Measurements from ENCODE around the gene ZDHHC22.

ZDHHC22 gene

DNA sequence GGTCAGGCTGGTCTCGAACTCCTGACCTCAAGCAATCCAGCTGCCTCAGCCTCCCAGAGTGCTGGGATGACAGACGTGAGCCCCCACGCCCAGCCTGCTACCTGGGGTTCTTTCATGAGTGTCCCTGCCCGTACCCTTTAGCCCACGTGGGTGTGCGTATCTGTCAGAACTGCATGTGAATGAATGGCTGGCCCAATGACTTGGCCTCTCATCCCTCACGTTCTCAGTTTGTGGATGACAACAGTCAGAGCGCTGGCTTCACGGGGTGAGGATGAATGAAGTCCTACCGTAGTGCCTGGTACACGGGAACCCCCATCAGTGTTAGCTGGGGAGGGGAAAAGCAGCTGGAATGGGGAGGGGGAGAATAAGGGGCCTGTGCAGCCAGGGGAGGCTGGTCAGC lies 16.1 kb upstream of the ZDHHC22 start:
- no peaks in the 10 kb centered on the region for H3K36me3 ChIP-seq (ENCODE audit: insufficient read depth, low read length)
- no peaks in the 10 kb centered on the region for H3K79me2 ChIP-seq (ENCODE audit: control insufficient read depth, insufficient read depth, low read length, unreplicated experiment)
- H2AFZ ChIP-seq (ENCODE audit: low read length, unreplicated experiment) = no peak overlapping the region
- H3K27ac ChIP-seq (ENCODE audit: low read depth, low read length) = no peak overlapping the region
- H3K4me1 ChIP-seq (ENCODE audit: control insufficient read depth, insufficient read depth, low read length, unreplicated experiment) = peaks cover 6% of the 10 kb centered on the region
- no peak overlapping the region for H3K4me3 ChIP-seq (ENCODE audit: low read depth, low read length)
- peaks cover 38% of the 10 kb centered on the region for H3K27me3 ChIP-seq (ENCODE audit: insufficient read depth, low read length)

DNA sequence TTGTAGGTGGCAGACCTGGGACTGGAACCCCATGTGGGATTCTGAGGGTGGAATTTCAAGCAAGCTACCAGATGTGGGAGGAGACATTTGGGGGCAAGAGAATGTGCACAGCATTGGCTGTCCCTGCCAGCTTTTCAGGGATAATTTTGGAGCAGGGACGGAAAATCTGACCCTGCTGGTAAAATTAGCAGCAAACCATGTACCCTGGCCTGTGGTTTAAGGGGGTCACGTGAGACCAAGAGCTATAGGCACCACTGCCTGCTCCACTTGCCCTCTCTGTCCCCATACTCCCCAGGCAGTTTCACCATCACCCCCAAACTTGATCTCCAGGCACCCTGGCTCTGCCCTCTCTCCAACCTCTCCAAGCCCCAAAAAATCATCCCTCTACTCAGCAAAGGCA lies 13.5 kb upstream of the ZDHHC22 start:
- H3K36me3 ChIP-seq (ENCODE audit: insufficient read depth, low read length) = no peaks in the 10 kb centered on the region
- H2AFZ ChIP-seq (ENCODE audit: low read length, unreplicated experiment) = no peak overlapping the region
- peaks cover 30% of the 10 kb centered on the region for H3K27me3 ChIP-seq (ENCODE audit: insufficient read depth, low read length)
- peaks cover 6% of the 10 kb centered on the region for H3K4me1 ChIP-seq (ENCODE audit: control insufficient read depth, insufficient read depth, low read length, unreplicated experiment)
- H3K79me2 ChIP-seq (ENCODE audit: control insufficient read depth, insufficient read depth, low read length, unreplicated experiment) = no peaks in the 10 kb centered on the region
- no peak overlapping the region for H3K27ac ChIP-seq (ENCODE audit: low read depth, low read length)
- no peak overlapping the region for H3K4me3 ChIP-seq (ENCODE audit: low read depth, low read length)

DNA sequence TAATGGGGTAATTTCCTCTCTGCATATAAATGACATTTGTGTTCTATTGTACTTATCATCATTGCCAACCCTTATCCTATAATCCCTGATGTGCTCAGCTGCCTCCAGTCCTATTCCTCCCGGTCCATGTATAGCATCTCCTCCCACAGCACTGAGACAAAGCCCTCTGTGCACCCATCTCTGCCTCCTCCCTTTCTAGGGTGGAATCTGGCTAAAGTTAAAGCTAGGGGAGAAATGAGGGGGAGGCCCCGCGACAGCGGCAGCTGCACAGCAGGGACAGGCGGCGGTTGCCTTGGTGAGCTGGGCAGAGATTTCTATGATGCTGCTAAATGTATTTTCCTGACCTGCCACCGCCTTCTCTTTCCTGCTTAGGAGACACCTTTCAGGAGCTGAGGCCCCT lies 12.8 kb upstream of the ZDHHC22 start:
- H3K36me3 ChIP-seq (ENCODE audit: insufficient read depth, low read length) = no peaks in the 10 kb centered on the region
- H3K27ac ChIP-seq (ENCODE audit: low read depth, low read length) = no peak overlapping the region
- peaks cover 6% of the 10 kb centered on the region for H3K4me1 ChIP-seq (ENCODE audit: control insufficient read depth, insufficient read depth, low read length, unreplicated experiment)
- H3K79me2 ChIP-seq (ENCODE audit: control insufficient read depth, insufficient read depth, low read length, unreplicated experiment) = no peaks in the 10 kb centered on the region
- peaks cover 33% of the 10 kb centered on the region for H3K27me3 ChIP-seq (ENCODE audit: insufficient read depth, low read length)
- H3K4me3 ChIP-seq (ENCODE audit: low read depth, low read length) = no peak overlapping the region
- no peak overlapping the region for H2AFZ ChIP-seq (ENCODE audit: low read length, unreplicated experiment)

DNA sequence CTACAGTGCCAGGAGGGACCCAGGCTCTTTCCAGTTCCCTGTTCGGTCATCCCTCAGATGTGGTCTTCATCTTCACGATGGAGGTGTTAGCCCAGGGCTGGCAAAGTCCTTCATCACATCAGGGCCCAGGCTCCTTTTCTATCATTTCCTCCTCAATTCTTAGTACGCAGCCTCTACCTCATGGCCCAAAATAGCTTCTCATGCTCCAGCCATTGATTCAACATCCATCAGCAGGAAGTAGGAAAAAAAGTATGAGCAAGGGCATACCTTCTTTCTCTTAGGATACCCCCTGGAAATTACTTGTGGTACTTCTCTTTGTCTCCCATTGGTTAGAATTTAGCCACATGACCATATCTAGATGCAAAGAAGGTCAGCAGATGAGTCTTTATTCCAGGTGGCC lies 12.2 kb upstream of the ZDHHC22 start:
- no peak overlapping the region for H2AFZ ChIP-seq (ENCODE audit: low read length, unreplicated experiment)
- no peak overlapping the region for H3K27ac ChIP-seq (ENCODE audit: low read depth, low read length)
- no peaks in the 10 kb centered on the region for H3K36me3 ChIP-seq (ENCODE audit: insufficient read depth, low read length)
- no peak overlapping the region for H3K4me3 ChIP-seq (ENCODE audit: low read depth, low read length)
- peaks cover 36% of the 10 kb centered on the region for H3K27me3 ChIP-seq (ENCODE audit: insufficient read depth, low read length)
- H3K4me1 ChIP-seq (ENCODE audit: control insufficient read depth, insufficient read depth, low read length, unreplicated experiment) = peaks cover 6% of the 10 kb centered on the region
- H3K79me2 ChIP-seq (ENCODE audit: control insufficient read depth, insufficient read depth, low read length, unreplicated experiment) = no peaks in the 10 kb centered on the region

DNA sequence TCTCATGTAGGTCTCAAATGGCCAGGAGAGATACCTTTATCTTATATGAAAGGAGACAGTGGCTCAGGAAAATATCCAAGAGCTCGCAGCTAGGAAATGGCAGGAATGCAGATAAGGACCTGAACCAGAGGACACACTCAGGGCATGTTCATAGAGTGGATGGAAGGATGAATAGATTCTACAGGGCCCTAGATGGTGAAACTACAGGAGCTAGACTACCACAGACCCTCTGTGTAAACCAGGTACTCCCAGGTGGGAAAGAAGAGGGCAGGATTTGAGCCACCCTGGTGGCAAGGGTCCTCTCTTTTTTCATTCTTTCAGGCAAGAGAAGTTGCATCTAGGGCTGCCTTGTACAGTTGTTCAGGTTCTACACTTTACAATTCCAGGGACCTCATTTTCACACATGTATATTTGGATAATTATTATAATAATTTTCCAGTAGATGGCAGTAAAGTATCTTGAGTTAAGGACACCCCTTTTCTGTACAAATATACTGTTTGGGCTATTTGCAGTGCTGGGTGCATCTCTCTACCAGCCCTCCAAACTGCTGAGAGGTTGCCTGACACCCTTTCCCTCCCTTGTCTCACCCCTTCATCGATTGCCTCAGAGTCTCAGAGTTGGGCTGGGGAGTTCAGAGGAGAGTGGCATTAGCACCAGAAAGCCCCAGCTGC lies 10.5 kb upstream of the ZDHHC22 start:
- H3K79me2 ChIP-seq (ENCODE audit: control insufficient read depth, insufficient read depth, low read length, unreplicated experiment) = no peaks in the 10 kb centered on the region
- no peak overlapping the region for H2AFZ ChIP-seq (ENCODE audit: low read length, unreplicated experiment)
- H3K27me3 ChIP-seq (ENCODE audit: insufficient read depth, low read length) = peaks cover 42% of the 10 kb centered on the region
- H3K27ac ChIP-seq (ENCODE audit: low read depth, low read length) = no peak overlapping the region
- no peaks in the 10 kb centered on the region for H3K36me3 ChIP-seq (ENCODE audit: insufficient read depth, low read length)
- no peak overlapping the region for H3K4me3 ChIP-seq (ENCODE audit: low read depth, low read length)
- H3K4me1 ChIP-seq (ENCODE audit: control insufficient read depth, insufficient read depth, low read length, unreplicated experiment) = no peaks in the 10 kb centered on the region

DNA sequence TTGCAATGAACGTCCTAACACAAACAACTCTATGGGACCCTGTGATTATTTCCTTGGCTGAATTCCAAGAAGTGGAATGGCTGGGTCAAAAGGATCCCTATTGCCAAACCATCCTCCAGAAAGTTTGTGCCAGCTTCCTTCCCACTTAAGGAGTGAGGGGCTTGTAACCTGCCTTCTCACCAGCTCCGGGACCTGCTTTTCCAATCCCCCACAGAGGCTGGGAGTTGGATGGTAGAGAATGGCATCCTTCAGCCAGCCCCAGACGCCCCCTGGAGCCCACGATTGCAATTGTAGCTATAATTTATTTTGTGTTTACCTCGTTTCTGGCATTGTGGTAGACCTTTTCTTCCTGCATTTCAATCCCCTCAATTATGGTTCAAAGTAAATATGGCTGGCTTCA lies 9.7 kb upstream of the ZDHHC22 start:
- Histone ChIP-seq H2AFZ (ENCODE audit: low read length, unreplicated experiment) (no peak overlapping the region), H3K4me3 (ENCODE audit: low read depth, low read length) (no peak overlapping the region), H3K79me2 (ENCODE audit: control insufficient read depth, insufficient read depth, low read length, unreplicated experiment) (no peaks in the 10 kb centered on the region), H3K27ac (ENCODE audit: low read depth, low read length) (no peak overlapping the region), H3K4me1 (ENCODE audit: control insufficient read depth, insufficient read depth, low read length, unreplicated experiment) (no peaks in the 10 kb centered on the region), H3K27me3 (ENCODE audit: insufficient read depth, low read length) (peaks cover 50% of the 10 kb centered on the region), H3K36me3 (ENCODE audit: insufficient read depth, low read length) (no peaks in the 10 kb centered on the region)

DNA sequence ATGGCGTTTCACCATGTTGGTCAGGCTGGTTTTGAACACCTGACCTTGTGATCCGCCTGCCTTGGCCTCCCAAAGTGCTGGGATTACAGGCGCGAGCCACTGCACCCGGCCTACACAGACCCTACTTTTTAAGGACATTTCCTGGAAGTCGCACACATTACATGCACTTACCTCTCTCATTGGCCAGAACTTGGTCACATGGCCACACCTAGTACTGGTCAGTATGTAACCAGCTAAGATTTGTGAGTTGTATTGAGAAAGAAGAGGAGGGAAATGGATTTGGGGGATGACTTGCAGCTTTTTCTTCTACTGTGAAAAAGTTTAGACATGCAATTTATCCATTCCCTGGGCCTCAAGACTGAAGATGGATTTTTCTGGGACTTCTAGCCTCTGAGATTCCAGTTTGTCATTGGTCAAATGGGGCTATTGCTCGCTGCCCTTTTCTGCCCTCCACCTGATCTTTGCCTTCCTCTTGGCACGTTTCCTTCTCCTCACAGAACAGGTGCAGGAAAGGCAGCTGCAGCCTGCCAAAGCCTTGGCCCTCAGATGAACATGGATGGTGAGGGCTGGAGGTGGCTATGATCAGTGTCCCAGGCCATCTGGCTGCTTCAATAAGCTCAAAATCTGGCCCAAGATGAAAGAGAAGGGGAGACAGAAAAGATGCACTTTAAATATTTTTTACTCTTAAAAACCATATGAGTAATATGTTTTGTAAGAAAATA lies 7.1 kb upstream of the ZDHHC22 start:
- Histone ChIP-seq H2AFZ (ENCODE audit: low read length, unreplicated experiment) (no peak overlapping the region), H3K36me3 (ENCODE audit: insufficient read depth, low read length) (no peaks in the 10 kb centered on the region), H3K79me2 (ENCODE audit: control insufficient read depth, insufficient read depth, low read length, unreplicated experiment) (no peaks in the 10 kb centered on the region), H3K27ac (ENCODE audit: low read depth, low read length) (no peak overlapping the region), H3K4me1 (ENCODE audit: control insufficient read depth, insufficient read depth, low read length, unreplicated experiment) (no peaks in the 10 kb centered on the region), H3K4me3 (ENCODE audit: low read depth, low read length) (no peak overlapping the region), H3K27me3 (ENCODE audit: insufficient read depth, low read length) (peaks cover 59% of the 10 kb centered on the region)

DNA sequence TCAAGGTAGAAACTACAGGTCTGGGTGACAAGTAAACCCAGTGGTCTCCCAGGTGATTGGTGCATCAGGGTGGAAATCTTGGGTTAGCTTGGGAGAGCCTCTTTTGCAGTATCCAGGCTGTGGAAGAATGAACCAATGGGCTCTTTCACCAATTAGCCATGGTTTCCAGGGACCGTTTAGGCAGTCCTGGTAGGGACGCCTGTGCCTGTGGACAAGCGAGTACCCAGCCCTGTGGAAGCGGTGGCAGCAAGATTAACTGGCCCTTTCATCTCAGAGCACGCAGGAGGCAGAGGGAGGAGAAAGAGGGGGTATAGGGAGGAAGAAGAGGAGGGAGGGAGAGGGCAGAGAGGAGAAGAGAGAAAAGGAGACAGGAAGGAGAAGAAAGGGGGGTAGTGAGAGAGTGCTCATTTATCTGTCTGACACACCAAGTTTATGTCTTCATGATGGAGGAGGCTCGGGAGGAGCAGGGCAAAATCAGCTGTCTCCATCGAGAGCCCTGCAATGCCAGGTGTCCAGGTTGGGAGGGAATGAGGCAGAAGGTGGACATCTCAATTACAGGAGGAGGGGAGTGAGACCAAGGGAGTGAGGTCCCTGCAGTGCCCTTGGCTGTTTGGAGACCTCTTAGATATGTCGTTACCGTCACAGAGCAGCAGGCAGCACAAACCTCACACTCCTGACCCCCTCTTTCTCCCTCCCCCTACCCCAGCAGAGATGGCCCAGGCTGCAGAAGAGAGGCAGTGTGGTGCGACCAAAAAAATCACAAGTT lies 4.6 kb upstream of the ZDHHC22 start:
- H3K27ac ChIP-seq (ENCODE audit: low read depth, low read length) = no peak overlapping the region
- no peaks in the 10 kb centered on the region for H3K36me3 ChIP-seq (ENCODE audit: insufficient read depth, low read length)
- H3K4me3 ChIP-seq (ENCODE audit: low read depth, low read length) = no peak overlapping the region
- H3K79me2 ChIP-seq (ENCODE audit: control insufficient read depth, insufficient read depth, low read length, unreplicated experiment) = no peaks in the 10 kb centered on the region
- H2AFZ ChIP-seq (ENCODE audit: low read length, unreplicated experiment) = no peak overlapping the region
- H3K27me3 ChIP-seq (ENCODE audit: insufficient read depth, low read length) = peaks cover 75% of the 10 kb centered on the region
- no peaks in the 10 kb centered on the region for H3K4me1 ChIP-seq (ENCODE audit: control insufficient read depth, insufficient read depth, low read length, unreplicated experiment)

DNA sequence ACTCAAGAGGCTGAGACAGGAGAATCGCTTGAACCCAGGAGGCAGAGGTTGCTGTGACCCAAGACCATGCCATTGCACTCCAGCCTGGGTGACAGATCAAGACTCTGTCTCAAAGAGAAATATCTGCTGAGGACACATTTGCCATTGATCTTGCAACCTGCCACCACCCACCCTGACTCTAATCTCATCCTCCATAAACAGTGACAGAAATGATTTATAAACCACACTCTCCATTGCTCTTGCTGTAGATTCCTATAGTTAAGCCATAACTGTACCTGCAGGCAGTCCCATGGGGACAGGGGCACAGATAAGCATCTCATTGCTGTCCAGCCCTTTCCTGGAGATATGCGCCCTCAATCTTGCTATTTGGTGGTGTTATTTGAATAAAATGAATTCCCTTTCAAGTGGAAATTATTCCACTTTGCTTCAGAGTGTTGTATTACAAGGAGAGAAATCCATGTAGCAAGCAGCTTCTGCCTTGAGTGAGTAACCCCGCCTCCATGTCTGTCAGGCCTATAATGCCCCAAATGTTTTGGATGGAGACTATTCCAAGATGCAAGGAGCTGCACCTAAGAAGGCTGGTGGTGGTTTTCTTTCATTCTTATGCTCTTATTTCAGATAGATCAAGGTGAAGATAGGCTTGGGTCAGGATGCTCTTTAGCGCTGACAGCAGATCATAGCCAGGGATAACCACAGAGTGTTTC lies 3.0 kb upstream of the ZDHHC22 start:
- no peak overlapping the region for H3K27ac ChIP-seq (ENCODE audit: low read depth, low read length)
- H3K36me3 ChIP-seq (ENCODE audit: insufficient read depth, low read length) = no peaks in the 10 kb centered on the region
- H3K4me3 ChIP-seq (ENCODE audit: low read depth, low read length) = no peak overlapping the region
- no peaks in the 10 kb centered on the region for H3K79me2 ChIP-seq (ENCODE audit: control insufficient read depth, insufficient read depth, low read length, unreplicated experiment)
- peaks cover 85% of the 10 kb centered on the region for H3K27me3 ChIP-seq (ENCODE audit: insufficient read depth, low read length)
- no peak overlapping the region for H2AFZ ChIP-seq (ENCODE audit: low read length, unreplicated experiment)
- no peaks in the 10 kb centered on the region for H3K4me1 ChIP-seq (ENCODE audit: control insufficient read depth, insufficient read depth, low read length, unreplicated experiment)

DNA sequence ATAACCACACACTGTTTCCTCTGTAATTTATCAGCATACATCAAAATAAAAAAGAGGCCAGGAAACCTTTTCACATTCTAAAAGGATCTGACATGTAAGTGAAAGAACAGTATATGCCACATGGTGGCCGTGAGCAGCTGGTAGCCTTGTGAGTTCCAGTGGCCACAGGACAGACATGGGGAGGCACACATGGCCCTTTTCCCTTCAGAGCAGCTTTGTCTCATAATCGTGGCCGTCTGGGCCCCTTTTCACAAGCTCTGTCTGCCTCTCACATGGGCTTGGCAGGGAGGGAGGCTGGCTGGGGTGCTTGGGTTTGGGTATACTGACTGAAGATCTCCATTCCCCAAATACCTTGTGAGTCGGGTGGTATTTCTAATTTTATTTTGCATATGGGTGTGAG lies 1.5 kb upstream of the ZDHHC22 start:
- H3K79me2 ChIP-seq (ENCODE audit: control insufficient read depth, insufficient read depth, low read length, unreplicated experiment) = no peaks in the 10 kb centered on the region
- H3K27ac ChIP-seq (ENCODE audit: low read depth, low read length) = no peak overlapping the region
- no peaks in the 10 kb centered on the region for H3K4me1 ChIP-seq (ENCODE audit: control insufficient read depth, insufficient read depth, low read length, unreplicated experiment)
- peaks cover 95% of the 10 kb centered on the region for H3K27me3 ChIP-seq (ENCODE audit: insufficient read depth, low read length)
- H2AFZ ChIP-seq (ENCODE audit: low read length, unreplicated experiment) = no peak overlapping the region
- no peak overlapping the region for H3K4me3 ChIP-seq (ENCODE audit: low read depth, low read length)
- no peaks in the 10 kb centered on the region for H3K36me3 ChIP-seq (ENCODE audit: insufficient read depth, low read length)
